ENCODE results near the gene SLC25A29.

DNA sequence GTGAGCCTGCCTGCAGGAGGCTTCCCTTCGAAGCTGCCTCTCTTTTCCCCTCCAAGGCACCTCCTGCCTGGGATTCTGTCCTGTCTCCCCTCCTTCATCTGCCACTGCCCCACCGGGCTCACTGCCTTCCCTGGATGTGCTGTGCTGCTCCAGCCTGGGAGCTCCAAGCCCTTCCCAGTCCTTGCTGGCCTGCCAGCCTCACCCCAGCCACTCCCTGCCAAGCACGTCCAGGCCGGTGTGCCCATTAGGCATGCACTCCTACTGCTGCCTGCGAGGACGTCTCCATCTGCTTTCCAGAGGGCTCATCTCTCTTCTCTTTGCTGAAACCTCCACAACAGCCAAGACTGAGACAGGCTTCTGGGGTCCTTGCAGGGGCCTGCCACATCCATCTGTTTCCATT is 8.5 kb upstream of the SLC25A29 start:
- TF ChIP-seq, protein P1, sequence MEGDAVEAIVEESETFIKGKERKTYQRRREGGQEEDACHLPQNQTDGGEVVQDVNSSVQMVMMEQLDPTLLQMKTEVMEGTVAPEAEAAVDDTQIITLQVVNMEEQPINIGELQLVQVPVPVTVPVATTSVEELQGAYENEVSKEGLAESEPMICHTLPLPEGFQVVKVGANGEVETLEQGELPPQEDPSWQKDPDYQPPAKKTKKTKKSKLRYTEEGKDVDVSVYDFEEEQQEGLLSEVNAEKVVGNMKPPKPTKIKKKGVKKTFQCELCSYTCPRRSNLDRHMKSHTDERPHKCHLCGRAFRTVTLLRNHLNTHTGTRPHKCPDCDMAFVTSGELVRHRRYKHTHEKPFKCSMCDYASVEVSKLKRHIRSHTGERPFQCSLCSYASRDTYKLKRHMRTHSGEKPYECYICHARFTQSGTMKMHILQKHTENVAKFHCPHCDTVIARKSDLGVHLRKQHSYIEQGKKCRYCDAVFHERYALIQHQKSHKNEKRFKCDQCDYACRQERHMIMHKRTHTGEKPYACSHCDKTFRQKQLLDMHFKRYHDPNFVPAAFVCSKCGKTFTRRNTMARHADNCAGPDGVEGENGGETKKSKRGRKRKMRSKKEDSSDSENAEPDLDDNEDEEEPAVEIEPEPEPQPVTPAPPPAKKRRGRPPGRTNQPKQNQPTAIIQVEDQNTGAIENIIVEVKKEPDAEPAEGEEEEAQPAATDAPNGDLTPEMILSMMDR (IDR thresholded peaks at IDR 0.05): no peak
- no peak for TF ChIP-seq POLR2A (IDR thresholded peaks at IDR 0.05)

Measured in adrenal gland (tissue), 5 donors.